ENCODE results near the gene ACD.

- no peak for TF ChIP-seq CTCF (conservative IDR thresholded peaks at IDR 0.05 in 1 of 2, IDR thresholded peaks at IDR 0.05 in 1 of 2; ENCODE audit: extremely low read depth in 1 of 2, insufficient read depth in 1 of 2, low read depth in 1 of 2, low read length in 2 of 2)
- TF ChIP-seq EZH2 (IDR thresholded peaks at IDR 0.05; ENCODE audit: borderline replicate concordance, low read length): no peak
Observed at GRCh38 chr16:67701420-67701819, 41.4 kb upstream of the ACD start.

All from mammary epithelial cell (primary cell).